Measurements from ENCODE around the gene IFIT1.
A peak's percentile ranks its signal among the peaks of the same experiment; 100 is the strongest.

IFIT1 gene

GRCh38 chr10:89392974-89393373 lies 551 bp downstream of the IFIT1 start:
- ChIA-PET CTCF (interaction anchor here (0.9 to 3.0 kb wide), 8 partner anchors 10 to 179 kb away, joined by 3 to 20 read pairs (median 5); partner anchors contain the start of genes IFIT5 and LIPA), POLR2A (interaction anchor here (0.7 to 1.0 kb wide), 2 partner anchors 142 to 253 kb away, joined by 3 to 5 read pairs; no protein-coding TSS in a partner anchor)
- no peak for TF ChIP-seq CTCF (IDR thresholded peaks at IDR 0.05; ENCODE audit: insufficient read depth, low read length, missing control alignments)
- H3K4me3 ChIP-seq (ENCODE audit: low read depth, low read length): peak overlapping the region; percentile 75
- DNase-seq (ENCODE audit: low read depth, low spot score): peak; percentile 77

- POLR2A ChIA-PET: no interaction called here
- CTCF ChIA-PET: interaction anchor here (1.3 to 3.0 kb wide), 4 partner anchors 25 to 180 kb away, joined by 3 to 20 read pairs (median 10); no protein-coding TSS in a partner anchor
- H3K4me3 ChIP-seq (ENCODE audit: low read depth, low read length): no peak overlapping the region
- DNase-seq (ENCODE audit: low read depth, low spot score): no peak
- TF ChIP-seq CTCF (IDR thresholded peaks at IDR 0.05; ENCODE audit: insufficient read depth, low read length, missing control alignments): no peak
These were observed 1.5 kb downstream of the IFIT1 start for GRCh38 chr10:89393898-89394297.

GRCh38 chr10:89395141-89395540 lies 2.7 kb downstream of the IFIT1 start:
- ChIA-PET POLR2A (no interaction called here), CTCF (no interaction called here)
- DNase-seq (ENCODE audit: low read depth, low spot score): no peak
- H3K4me3 ChIP-seq (ENCODE audit: low read depth, low read length): no peak overlapping the region
- TF ChIP-seq CTCF (IDR thresholded peaks at IDR 0.05; ENCODE audit: insufficient read depth, low read length, missing control alignments): no peak

- ChIA-PET POLR2A (no interaction called here), CTCF (interaction anchor here (1.2 kb wide), 1 partner anchor 181 kb away, joined by 3 read pairs; no protein-coding TSS in a partner anchor)
- H3K4me3 ChIP-seq (ENCODE audit: low read depth, low read length): no peak overlapping the region
- no peak for DNase-seq (ENCODE audit: low read depth, low spot score)
- TF ChIP-seq CTCF (IDR thresholded peaks at IDR 0.05; ENCODE audit: insufficient read depth, low read length, missing control alignments): no peak
These were observed 5.8 kb downstream of the IFIT1 start for GRCh38 chr10:89398003-89398749.

- no peak for DNase-seq (ENCODE audit: low read depth, low spot score)
- POLR2A ChIA-PET: no interaction called here
- CTCF ChIA-PET: interaction anchor here (1.5 kb wide), 1 partner anchor 11 kb away, joined by 5 read pairs; no protein-coding TSS in a partner anchor
- no peak overlapping the region for H3K4me3 ChIP-seq (ENCODE audit: low read depth, low read length)
- no peak for TF ChIP-seq CTCF (IDR thresholded peaks at IDR 0.05; ENCODE audit: insufficient read depth, low read length, missing control alignments)
These were observed 7.5 kb downstream of the IFIT1 start for GRCh38 chr10:89399956-89400355.

- POLR2A ChIA-PET: no interaction called here
- TF ChIP-seq CTCF (IDR thresholded peaks at IDR 0.05; ENCODE audit: insufficient read depth, low read length, missing control alignments): no peak
- H3K4me3 ChIP-seq (ENCODE audit: low read depth, low read length): no peak overlapping the region
- DNase-seq (ENCODE audit: low read depth, low spot score): no peak
- CTCF ChIA-PET: interaction anchor here (0.9 to 2.9 kb wide), 3 partner anchors 10 to 34 kb away, joined by 4 to 12 read pairs (median 11); partner anchors contain the start of genes IFIT1 and IFIT5
These were observed 10.6 kb downstream of the IFIT1 start for GRCh38 chr10:89403043-89403442.
